Fibroblast of the conjunctiva (primary cell): ENCODE results near the gene PTPRN2.
"Not testable (repeated sequence)": the region's sequence is repeated elsewhere in the genome, so short reads cannot be mapped to it uniquely, and the experiment has no call there.

Source experiments
- DNase-seq: peaks from one replicate; pipeline ENCODE4 v3.0.0-alpha.2; 2010; ENCODE audit warnings: low read depth

Gene PTPRN2

GRCh38 chr7:158443014-158443687 lies 144.5 kb downstream of the PTPRN2 start:
- DNase-seq: no peak

- no peak for DNase-seq
These were observed 145.4 kb downstream of the PTPRN2 start for GRCh38 chr7:158442260-158442659.

- no peak for DNase-seq
These were observed 148.6 kb downstream of the PTPRN2 start for GRCh38 chr7:158439035-158439434.

GRCh38 chr7:158432369-158433341 lies 155.0 kb downstream of the PTPRN2 start:
- DNase-seq: no peak

GRCh38 chr7:158431941-158432347 lies 155.7 kb downstream of the PTPRN2 start:
- peak; percentile 89 for DNase-seq

GRCh38 chr7:158431055-158431940 lies 156.3 kb downstream of the PTPRN2 start:
- DNase-seq: no peak

- no peak for DNase-seq
These were observed 157.2 kb downstream of the PTPRN2 start for GRCh38 chr7:158430308-158431034.

- no peak for DNase-seq
These were observed 158.5 kb downstream of the PTPRN2 start for GRCh38 chr7:158428837-158429753.

GRCh38 chr7:158428131-158428836 lies 159.3 kb downstream of the PTPRN2 start:
- DNase-seq: no peak

GRCh38 chr7:158425676-158426075 lies 161.9 kb downstream of the PTPRN2 start:
- DNase-seq: not testable (repeated sequence)

GRCh38 chr7:158424531-158424930 lies 163.1 kb downstream of the PTPRN2 start:
- DNase-seq: no peak

- no peak for DNase-seq
These were observed 163.6 kb downstream of the PTPRN2 start for GRCh38 chr7:158424011-158424410.

- no peak for DNase-seq
These were observed 164.6 kb downstream of the PTPRN2 start for GRCh38 chr7:158422887-158423560.

- no peak for DNase-seq
These were observed 165.3 kb downstream of the PTPRN2 start for GRCh38 chr7:158422196-158422886.

- DNase-seq: no peak
These were observed 166.3 kb downstream of the PTPRN2 start for GRCh38 chr7:158421361-158421760.

GRCh38 chr7:158420591-158421340 lies 166.9 kb downstream of the PTPRN2 start:
- no peak for DNase-seq

GRCh38 chr7:158419238-158419785 lies 168.3 kb downstream of the PTPRN2 start:
- no peak for DNase-seq
